ENCODE data around the gene CCM2. TPM values are rescaled to one million over a fixed set of nuclear protein-coding genes. Genes with fewer than 3 reads are reported as not detected.

The CCM2 gene
- total RNA-seq, 3 donors from 2014 or later, result 32.3 to 45.3 (median 35.4) TPM

GRCh38 chr7:45070254-45070642, 70.2 kb downstream of the CCM2 start:
- H3K4me3 ChIP-seq, result no peak overlapping the region
- H3K36me3 ChIP-seq, result no peaks in the 10 kb centered on the region
- H3K9me3 ChIP-seq, result no peaks in the 10 kb centered on the region
- intact Hi-C loops (cut with DNase I; ENCODE audit: low total_unique reads), result no loop called here
- no peak overlapping the region for H3K27ac ChIP-seq
- no peaks in the 10 kb centered on the region for H3K27me3 ChIP-seq
- no peak for DNase-seq (ENCODE audit: low spot score in 2 of 2)
- H3K4me1 ChIP-seq, result peaks cover 0 to 9% of the 10 kb centered on the region in 2 donors
- TF ChIP-seq POLR2AphosphoS5 (IDR thresholded peaks at IDR 0.05) (no peak), POLR2A (IDR thresholded peaks at IDR 0.05) (no peak), CTCF (IDR thresholded peaks at IDR 0.05) (no peak)

- intact Hi-C loops (cut with DNase I; ENCODE audit: low total_unique reads), result no loop called here
- no peaks in the 10 kb centered on the region for H3K36me3 ChIP-seq
Observed at GRCh38 chr7:45071528-45071927, 71.5 kb downstream of the CCM2 start.

GRCh38 chr7:45072131-45073030, 72.4 kb downstream of the CCM2 start:
- Histone ChIP-seq H3K9me3 (no peaks in the 10 kb centered on the region), H3K27ac (peak overlapping the region in 1 of 2 donors; percentile 23), H3K27me3 (no peaks in the 10 kb centered on the region), H3K36me3 (no peaks in the 10 kb centered on the region), H3K4me1 (peaks cover 0 to 9% of the 10 kb centered on the region in 2 donors), H3K4me3 (no peak overlapping the region)
- DNase-seq (ENCODE audit: low spot score in 2 of 2), result no peak
- intact Hi-C loops (cut with DNase I; ENCODE audit: low total_unique reads), result no loop called here
- TF ChIP-seq POLR2A (IDR thresholded peaks at IDR 0.05), result no peak
- TF ChIP-seq POLR2AphosphoS5 (IDR thresholded peaks at IDR 0.05), result no peak
- TF ChIP-seq CTCF (IDR thresholded peaks at IDR 0.05), result no peak

More at GRCh38 chr7:45071528-45071927, 71.5 kb downstream of the CCM2 start:
- H3K4me1 ChIP-seq, result peaks cover 0 to 9% of the 10 kb centered on the region in 2 donors
- no peak overlapping the region for H3K4me3 ChIP-seq
- TF ChIP-seq POLR2A (IDR thresholded peaks at IDR 0.05) (no peak), CTCF (IDR thresholded peaks at IDR 0.05) (no peak), POLR2AphosphoS5 (IDR thresholded peaks at IDR 0.05) (no peak)
- no peaks in the 10 kb centered on the region for H3K27me3 ChIP-seq
- no peak for DNase-seq (ENCODE audit: low spot score in 2 of 2)
- no peaks in the 10 kb centered on the region for H3K9me3 ChIP-seq
- H3K27ac ChIP-seq, result no peak overlapping the region

- intact Hi-C loops (cut with DNase I; ENCODE audit: low total_unique reads), result no loop called here
- no peak for TF ChIP-seq POLR2A (IDR thresholded peaks at IDR 0.05)
- TF ChIP-seq POLR2AphosphoS5 (IDR thresholded peaks at IDR 0.05), result no peak
- TF ChIP-seq CTCF (IDR thresholded peaks at IDR 0.05), result no peak
- Histone ChIP-seq H3K9me3 (no peaks in the 10 kb centered on the region), H3K27ac (peak overlapping the region in 1 of 2 donors; percentile 23), H3K27me3 (no peaks in the 10 kb centered on the region), H3K4me3 (no peak overlapping the region), H3K4me1 (peaks cover 0 to 9% of the 10 kb centered on the region in 2 donors), H3K36me3 (no peaks in the 10 kb centered on the region)
- no peak for DNase-seq (ENCODE audit: low spot score in 2 of 2)
Observed at GRCh38 chr7:45073031-45073785, 73.2 kb downstream of the CCM2 start.
